Omental fat pad (tissue), 4 donors: Measurements from ENCODE around the gene TTLL13. TPM values are rescaled to one million over a fixed set of nuclear protein-coding genes. Genes with fewer than 3 reads are reported as not detected.

Experiments
- ATAC-seq: fragments of 150-250 bp; one replicate; pipeline ENCODE4 v1.9.1; 2016; ENCODE audit warnings: mild to moderate bottlenecking, moderate library complexity; ENCODE audit not compliant: low FRiP score
- DNase-seq: peaks from one replicate; pipeline ENCODE4 v3.0.0-alpha.2; 2019; ENCODE audit warnings: low spot score
- total RNA-seq, 4 donors: library from RNA; depleted of rRNA; stranded (reverse); fragments of >200 nt; gene quantifications; one replicate each; pipeline ENCODE4 v1.1.0, GENCODE V29; 2016
- TF ChIP-seq, protein P1 (sequence below), 3 donors: fragments of 450-650 bp; IDR thresholded peaks; one replicate each; pipeline ENCODE4 v1.5.1; 2016 to 2017; ENCODE audit warnings: antibody characterized with exemption in 3 of 3, mild to moderate bottlenecking in 3 of 3, moderate library complexity in 2 of 3

TTLL13 gene, protein sequence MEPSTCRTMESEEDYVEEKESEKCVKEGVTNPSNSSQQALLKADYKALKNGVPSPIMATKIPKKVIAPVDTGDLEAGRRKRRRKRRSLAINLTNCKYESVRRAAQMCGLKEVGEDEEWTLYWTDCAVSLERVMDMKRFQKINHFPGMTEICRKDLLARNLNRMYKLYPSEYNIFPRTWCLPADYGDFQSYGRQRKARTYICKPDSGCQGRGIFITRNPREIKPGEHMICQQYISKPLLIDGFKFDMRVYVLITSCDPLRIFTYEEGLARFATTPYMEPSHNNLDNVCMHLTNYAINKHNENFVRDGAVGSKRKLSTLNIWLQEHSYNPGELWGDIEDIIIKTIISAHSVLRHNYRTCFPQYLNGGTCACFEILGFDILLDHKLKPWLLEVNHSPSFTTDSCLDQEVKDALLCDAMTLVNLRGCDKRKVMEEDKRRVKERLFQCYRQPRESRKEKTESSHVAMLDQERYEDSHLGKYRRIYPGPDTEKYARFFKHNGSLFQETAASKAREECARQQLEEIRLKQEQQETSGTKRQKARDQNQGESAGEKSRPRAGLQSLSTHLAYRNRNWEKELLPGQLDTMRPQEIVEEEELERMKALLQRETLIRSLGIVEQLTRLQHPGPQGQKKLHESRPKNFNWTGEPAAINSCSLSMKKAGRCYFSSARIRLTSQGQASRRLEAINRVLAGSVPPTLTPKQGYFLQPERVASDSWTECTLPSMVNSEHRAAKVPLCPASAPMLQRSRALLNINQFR
- total RNA-seq = not detected

DNA sequence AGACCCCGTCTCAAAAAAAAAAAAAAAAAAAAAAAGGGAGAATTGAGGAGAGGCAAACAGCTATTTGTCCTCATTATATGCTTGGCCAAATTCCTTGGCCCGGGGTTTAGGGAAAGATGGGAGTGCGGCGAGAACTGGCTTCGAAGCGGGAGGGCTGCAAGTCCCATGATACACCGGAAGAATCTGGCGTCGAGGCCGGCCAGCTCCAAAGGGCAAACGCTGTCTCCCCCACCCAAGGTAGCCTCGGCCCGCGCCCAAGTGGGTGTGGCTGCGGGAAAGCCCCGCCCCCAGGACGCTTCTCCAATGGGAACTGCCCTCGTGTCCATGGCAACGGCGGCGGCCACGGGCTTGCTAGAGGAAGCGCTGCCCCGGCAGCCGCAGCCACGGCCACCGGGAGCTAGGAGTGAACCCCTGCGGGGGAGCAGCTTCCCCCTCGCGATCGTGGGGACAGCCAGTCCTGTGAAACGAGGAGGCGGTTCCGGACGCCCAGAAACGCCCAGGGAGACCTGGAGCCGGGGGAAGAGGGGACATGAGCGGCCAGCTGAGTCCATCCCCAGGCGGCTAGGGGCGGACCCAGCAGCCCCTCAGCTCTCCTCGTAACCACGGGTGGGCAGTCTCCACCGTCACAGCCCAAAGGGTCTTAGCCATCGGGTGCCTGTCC, at the start of gene TTLL13:
Gene TTLL13, plus strand, starts transcription at position 354 of the 661 bp plus-strand sequence. CDS start 1,075 bp downstream, outside the sequence.
- TF ChIP-seq, protein P1, sequence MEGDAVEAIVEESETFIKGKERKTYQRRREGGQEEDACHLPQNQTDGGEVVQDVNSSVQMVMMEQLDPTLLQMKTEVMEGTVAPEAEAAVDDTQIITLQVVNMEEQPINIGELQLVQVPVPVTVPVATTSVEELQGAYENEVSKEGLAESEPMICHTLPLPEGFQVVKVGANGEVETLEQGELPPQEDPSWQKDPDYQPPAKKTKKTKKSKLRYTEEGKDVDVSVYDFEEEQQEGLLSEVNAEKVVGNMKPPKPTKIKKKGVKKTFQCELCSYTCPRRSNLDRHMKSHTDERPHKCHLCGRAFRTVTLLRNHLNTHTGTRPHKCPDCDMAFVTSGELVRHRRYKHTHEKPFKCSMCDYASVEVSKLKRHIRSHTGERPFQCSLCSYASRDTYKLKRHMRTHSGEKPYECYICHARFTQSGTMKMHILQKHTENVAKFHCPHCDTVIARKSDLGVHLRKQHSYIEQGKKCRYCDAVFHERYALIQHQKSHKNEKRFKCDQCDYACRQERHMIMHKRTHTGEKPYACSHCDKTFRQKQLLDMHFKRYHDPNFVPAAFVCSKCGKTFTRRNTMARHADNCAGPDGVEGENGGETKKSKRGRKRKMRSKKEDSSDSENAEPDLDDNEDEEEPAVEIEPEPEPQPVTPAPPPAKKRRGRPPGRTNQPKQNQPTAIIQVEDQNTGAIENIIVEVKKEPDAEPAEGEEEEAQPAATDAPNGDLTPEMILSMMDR (IDR thresholded peaks at IDR 0.05) = no peak
- DNase-seq (peak; percentile 95), ATAC-seq (peak; percentile 94)

- ATAC-seq (peak; percentile 2), DNase-seq (no peak)
- TF ChIP-seq, protein P1 (IDR thresholded peaks at IDR 0.05) = no peak
Observed at GRCh38 chr15:90200534-90201129, 48.7 kb upstream of the TTLL13 start.

DNA sequence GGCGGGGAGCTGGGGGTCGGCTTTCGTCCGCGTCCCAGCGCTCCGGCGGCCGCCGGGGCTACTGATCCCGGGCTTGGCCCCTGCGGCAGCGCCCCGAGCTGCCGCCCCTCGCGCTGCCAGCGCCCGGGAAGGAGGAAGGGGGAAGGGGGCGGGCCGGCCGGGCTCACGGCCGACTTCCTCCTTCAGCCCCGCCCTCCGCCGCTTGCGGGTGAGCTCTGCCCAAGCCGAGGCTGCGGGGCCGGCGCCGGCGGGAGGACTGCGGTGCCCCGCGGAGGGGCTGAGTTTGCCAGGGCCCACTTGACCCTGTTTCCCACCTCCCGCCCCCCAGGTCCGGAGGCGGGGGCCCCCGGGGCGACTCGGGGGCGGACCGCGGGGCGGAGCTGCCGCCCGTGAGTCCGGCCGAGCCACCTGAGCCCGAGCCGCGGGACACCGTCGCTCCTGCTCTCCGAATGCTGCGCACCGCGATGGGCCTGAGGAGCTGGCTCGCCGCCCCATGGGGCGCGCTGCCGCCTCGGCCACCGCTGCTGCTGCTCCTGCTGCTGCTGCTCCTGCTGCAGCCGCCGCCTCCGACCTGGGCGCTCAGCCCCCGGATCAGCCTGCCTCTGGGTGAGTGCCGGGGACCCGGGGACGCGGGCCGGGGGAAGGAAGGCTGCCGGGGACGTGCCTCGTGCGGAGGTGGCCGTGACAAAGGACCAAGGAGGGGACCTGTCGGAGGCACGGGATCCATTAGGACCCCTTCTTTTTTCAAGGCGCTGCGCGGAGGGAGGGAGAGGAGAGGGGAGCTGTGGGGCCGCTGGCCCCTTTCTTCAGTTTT, 48.0 kb upstream of the TTLL13 start, which contains the start of gene SEMA4B:
Gene SEMA4B, plus strand, starts transcription at position 201 of the 814 bp plus-strand sequence. Its CDS starts 249 bp downstream, at position 450.
- ATAC-seq (peak; percentile 75), DNase-seq (no peak)
- TF ChIP-seq, protein P1 (IDR thresholded peaks at IDR 0.05) = no peak

DNA sequence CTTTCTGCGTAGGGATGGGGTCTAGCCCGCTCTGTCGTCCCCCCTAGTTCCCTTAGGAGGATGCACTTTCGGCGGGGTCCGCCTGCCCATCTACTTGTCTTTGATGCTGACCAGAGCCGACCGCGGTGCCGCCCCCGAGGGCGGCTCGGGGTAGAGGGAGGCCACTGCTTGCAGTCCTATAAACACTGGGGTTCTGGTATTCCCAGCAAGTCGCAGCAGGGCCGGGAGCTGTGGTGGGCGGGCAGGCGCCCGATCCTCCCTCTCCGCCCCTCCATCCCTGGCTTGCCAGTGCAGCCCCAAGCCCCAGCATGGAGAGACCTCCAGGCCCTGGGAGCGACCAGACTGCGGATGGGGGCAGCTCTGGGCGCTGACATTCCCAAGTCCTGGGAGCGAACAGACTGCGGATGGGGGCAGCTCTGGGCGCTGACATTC, 47.4 kb upstream of the TTLL13 start:
- TF ChIP-seq, protein P1 (IDR thresholded peaks at IDR 0.05) = no peak

DNA sequence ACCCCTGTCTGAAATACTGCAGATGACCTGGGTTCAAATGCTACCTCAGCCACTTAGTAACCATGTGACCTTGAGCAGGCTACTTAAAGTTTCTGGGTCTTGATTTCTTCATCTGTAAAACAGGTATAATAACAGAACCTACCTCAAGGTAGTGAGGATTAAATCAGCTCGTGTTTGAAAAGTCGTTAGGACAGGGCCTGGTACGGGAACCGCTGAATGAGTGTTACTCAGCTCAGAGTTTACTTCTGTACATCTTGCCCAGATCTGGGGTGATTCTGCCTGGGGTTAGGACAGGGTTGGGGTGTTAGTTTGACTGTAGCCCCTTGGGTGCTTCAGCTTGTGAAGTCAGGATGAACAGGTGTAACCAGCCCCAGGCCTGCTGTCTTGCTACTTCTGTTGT, 46.4 kb upstream of the TTLL13 start:
- ATAC-seq (no peak), DNase-seq (no peak)
- TF ChIP-seq, protein P1 (IDR thresholded peaks at IDR 0.05) = no peak

More for the DNA sequence above, 47.4 kb upstream of the TTLL13 start:
- DNase-seq = no peak
- ATAC-seq = no peak

DNA sequence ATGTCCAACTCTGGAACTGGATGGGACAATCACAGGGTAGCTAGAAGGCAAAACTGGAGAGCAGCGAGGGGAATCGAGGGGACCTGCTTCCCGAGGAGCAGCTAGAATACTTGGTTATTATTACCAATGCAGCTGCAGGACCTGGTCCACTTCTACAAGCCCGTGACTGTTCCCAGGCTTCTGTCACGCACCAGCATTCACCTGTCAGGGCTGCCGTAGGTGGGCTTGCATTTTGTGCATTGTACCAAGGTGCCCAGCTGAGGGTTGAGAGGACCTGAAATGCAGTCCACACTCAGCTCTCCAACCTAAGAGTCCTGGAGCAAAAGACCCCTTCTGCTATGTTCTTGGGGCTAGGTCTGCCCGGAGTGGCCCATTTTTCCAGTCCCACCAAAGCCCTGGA, 45.9 kb upstream of the TTLL13 start:
- TF ChIP-seq, protein P1 (IDR thresholded peaks at IDR 0.05) = no peak
- ATAC-seq = no peak
- DNase-seq = no peak
